HG03575 (cell line): ENCODE results near the gene FBXO40.

Experiments
- ATAC-seq: cut with Tn5 transposase; IDR thresholded peaks from one replicate; pipeline ENCODE4 v1.9.1; 2021; ENCODE audit not compliant: unreplicated experiment, insufficient number of reproducible peaks, low FRiP score; ENCODE audit errors: extremely low read depth

Gene FBXO40

GRCh38 chr3:121601212-121601812 lies 8.1 kb downstream of the FBXO40 start:
- no peak for ATAC-seq

DNA sequence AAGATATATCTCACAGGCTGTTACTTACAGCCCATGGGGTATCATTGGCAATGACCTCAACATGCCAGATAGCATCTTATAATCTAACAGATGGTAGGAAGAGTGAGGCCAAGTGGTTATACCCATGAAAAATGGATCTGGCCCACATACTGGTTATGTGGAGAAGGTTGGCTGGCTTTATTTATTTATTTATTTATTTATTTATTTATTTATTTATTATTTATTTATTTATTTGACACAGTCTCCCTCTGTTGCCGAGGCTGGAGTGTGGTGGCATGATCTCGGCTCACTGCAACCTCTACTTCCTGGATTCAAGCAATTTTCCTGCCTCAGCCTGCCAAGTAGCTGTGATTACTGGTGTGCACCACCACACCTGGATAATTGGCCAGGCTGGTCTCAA lies 11.6 kb downstream of the FBXO40 start:
- ATAC-seq = no peak

DNA sequence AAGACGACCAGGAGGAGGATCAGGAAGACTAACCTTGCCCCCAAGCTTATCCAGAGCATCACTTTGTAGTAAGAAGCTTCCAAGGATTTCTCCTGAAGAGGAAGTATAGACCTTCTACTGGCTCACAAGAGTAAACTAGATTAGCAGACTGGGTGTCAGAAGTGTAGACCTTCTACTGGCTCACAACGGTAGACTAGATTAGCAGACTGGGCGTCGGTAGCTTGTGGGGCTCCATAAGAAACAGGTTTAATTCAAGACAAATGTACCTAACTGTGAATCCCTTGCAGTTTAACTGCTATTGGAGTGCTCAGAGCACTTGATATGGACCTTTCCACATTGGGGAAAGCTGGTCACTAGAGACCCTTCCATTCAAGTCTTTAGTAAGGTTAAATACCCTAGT lies 12.9 kb downstream of the FBXO40 start:
- no peak for ATAC-seq

DNA sequence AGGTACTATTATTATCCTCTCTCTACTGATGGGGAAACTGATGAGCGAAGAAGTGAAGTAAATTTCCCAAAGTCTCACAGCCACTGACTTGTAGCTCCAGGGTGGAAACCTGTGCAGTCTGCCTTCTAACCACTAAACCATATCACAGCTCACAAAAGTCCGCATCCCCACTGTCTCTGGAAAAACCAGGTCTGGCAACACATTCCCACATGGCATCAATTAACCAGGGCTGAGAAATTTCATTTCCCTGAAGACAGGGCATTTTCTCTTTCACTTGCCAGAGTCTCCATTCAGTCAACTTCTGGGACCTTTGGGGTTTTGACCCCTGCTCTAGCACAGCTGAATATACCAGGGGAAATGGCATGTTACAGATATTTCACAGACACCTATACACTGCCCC lies 26.5 kb downstream of the FBXO40 start:
- ATAC-seq = no peak

GRCh38 chr3:121621491-121621890 lies 28.3 kb downstream of the FBXO40 start:
- ATAC-seq = no peak

DNA sequence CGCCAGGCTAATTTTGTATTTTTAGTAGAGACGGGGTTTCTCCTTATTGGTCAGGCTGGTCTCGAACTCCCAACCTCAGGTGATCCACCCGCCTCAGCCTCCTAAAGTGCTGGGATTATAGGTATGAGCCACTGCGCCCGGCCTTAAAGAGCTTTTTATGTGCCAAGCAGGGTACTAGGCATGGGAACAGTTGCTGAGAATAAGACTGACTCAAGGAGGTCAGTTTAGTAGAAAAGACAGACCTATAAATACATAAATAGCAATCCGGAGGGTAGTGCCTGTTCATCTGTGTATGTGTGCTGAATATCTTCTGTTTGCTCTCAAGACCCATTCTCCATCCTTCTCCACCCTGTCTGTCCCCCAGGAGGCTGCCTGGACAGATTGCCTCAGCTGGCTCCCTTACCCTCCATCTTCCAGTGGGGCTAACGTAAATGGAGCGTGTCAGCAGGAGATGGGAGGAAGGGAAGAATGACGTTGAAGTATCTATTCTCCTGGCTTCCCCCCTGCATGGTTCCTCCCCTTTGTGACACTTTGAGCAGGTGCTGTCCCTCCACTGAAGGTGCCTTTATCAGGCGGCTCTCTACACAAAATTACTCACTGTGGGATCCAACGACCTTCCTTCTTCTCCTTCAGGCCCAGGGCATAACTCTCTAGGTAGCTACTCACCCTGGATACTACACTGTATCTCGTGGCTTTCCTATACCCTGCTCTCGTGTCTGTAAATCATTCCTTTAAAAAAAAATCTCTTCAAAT lies 31.1 kb downstream of the FBXO40 start:
- no peak for ATAC-seq

DNA sequence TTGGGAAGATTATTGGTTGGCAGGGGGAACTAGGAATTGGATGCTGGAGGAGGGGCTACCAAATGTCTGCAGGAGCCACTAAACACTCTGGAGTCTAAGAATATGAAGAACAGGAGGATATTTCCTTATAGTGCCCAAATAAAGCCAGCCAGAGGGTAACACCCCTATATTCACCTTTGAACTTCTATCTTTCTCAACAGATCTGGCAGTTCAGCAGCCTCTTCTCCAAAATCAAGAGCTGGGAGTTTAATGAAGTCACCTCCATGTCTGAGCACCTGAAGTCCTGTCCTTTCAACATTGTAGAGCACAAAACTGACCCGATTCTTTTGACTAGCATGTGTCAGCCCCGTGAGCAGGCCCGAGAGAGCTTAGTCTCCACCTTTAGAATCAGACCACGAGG lies 33.3 kb downstream of the FBXO40 start:
- no peak for ATAC-seq

- ATAC-seq = no peak
Measured at GRCh38 chr3:121627211-121627610, 34.0 kb downstream of the FBXO40 start.

- ATAC-seq = no peak
Measured at GRCh38 chr3:121627622-121628021, 34.4 kb downstream of the FBXO40 start.

DNA sequence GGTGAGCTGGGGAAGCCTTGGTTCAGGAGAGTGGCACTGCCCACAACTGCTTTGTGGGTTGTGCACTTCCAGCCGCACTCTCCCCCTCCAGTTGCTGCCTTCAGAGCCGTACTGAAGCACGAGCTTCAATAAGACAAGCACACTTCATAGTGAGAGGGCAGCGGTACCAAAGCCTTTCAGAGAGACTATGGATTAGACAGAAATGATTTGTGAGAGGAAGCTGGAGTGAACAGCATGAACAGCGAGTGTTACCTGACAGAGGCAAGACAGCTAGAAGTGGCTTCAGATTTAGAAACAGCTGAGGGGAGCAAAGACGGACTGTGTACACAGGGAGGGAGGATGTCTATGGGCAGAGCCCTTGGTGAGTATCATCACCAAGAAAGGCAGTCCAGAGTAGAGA lies 36.4 kb downstream of the FBXO40 start:
- no peak for ATAC-seq

GRCh38 chr3:121630355-121630754 lies 37.2 kb downstream of the FBXO40 start:
- ATAC-seq = no peak

GRCh38 chr3:121637922-121638321 lies 44.7 kb downstream of the FBXO40 start:
- ATAC-seq = no peak

- no peak for ATAC-seq
Measured at GRCh38 chr3:121641127-121641526, 47.9 kb downstream of the FBXO40 start.

DNA sequence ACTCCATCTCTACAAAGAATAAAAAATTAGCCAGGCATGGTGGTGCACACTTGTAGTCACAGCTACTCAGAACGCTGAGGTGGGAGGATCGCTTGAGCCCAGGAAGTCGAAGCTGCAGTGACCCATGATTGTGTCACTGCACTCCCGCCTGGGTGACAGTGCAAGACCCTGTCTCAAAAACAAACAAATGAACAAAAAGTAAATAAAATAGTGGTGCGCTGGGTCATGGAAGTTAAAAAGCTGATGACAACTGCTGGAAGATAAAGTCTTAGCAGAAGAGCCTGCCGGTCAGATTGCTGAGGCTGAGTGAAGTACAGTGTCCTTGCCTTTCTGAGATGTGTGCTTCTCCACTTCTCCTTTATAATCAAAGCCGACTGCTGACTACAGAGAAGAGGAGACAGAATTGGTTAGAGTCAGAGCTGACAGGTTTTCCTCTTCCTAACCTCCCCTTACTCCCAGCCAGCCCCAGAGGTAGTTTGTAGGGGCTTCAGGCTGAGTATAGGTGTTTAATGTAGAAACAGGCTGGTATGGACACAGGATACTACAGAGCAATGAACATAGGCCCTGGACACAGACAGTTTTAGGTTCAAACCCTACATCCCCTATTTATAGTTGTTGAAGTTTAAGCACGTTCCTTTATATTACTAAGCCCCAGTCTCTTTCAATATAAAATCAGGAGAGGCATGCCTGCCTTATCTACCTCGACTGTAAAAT lies 49.6 kb downstream of the FBXO40 start:
- no peak for ATAC-seq

GRCh38 chr3:121645054-121645453 lies 51.9 kb downstream of the FBXO40 start:
- ATAC-seq = no peak

DNA sequence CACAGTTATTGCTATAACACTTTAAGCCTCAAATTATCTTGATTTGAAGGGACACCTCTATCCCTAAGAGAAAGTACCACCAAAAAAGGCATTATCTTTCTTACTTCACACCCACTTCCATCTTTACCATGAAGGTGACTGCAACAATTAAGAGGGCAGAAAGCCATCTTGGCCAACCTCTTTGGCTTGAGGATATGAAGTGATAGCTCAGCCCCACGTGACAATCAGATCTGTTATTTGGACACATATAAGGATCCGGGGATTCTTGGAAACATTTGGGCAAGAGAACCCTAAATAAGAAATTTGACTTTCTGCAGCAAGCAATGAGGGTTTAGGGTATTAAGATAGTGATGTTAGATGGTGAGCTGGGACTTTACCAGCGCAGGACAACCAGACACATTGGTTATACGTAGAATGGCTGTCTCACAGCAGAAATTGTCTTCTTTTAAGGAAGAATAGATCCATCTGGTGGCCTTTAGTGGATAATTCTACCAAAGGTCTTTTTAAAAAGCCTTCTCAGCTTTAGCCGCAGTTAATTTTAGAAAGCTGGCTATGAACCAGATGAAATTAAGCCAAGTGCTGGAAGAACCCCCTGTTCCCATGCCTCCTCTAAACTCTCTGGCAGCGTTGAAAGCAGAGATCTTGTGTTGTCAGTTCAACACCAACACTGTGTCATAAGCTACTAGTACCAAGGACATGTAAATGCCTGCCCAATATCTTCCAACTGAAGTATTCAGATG lies 55.2 kb downstream of the FBXO40 start:
- no peak for ATAC-seq

GRCh38 chr3:121649645-121650044 lies 56.5 kb downstream of the FBXO40 start:
- no peak for ATAC-seq

- no peak for ATAC-seq
Measured at GRCh38 chr3:121651684-121652083, 58.5 kb downstream of the FBXO40 start.

GRCh38 chr3:121654493-121655385 lies 61.6 kb downstream of the FBXO40 start:
- no peak for ATAC-seq
